Fibroblast of the aortic adventitia (primary cell): ENCODE measurements around the gene NR1H4. TPM values are rescaled to one million over a fixed set of nuclear protein-coding genes. Genes with fewer than 3 reads are reported as not detected.

Experiments
- DNase-seq: peaks from one replicate; pipeline ENCODE4 v3.0.0-alpha.2; 2010; ENCODE audit warnings: low read depth
- H3K4me3 ChIP-seq: 2 replicates; pipeline ENCODE4 v1.5.1; 2011; ENCODE audit warnings: low read depth, mild to moderate bottlenecking, control low read depth, low read length, moderate library complexity
- CTCF ChIP-seq: IDR thresholded peaks from 2 replicates; pipeline ENCODE4 v1.5.1; 2011; ENCODE audit warnings: mild to moderate bottlenecking, low read length, control low read depth, inconsistent platforms; ENCODE audit not compliant: insufficient read depth
- total RNA-seq: library from RNA; depleted of rRNA; stranded (reverse); fragments of >200 nt; gene quantifications from 2 replicates; pipeline ENCODE4 v1.2.3, GENCODE V29; 2012; ENCODE audit warnings: low replicate concordance

The NR1H4 gene
- total RNA-seq, 1 donor = not detected

DNA sequence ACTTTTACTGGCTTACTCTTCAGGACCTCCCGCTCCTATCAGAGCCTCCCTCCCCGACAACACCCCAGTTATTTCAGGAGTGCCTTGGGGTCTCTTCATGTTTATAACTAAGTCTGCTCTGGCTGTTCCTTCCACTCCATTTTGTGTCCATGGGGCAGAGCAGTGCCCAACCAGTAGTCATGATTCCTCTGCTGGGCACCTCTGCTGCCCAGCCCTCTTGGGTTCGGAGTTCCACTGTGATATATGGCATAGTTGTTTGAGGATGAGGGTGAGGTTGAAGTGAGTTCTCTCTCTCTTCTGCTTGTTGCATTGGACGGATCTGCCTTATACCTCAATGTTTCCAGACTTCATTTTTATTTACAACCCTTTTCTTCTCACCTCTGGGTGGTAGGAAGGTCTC lies 17.4 kb downstream of the NR1H4 start:
- no peak for DNase-seq
- TF ChIP-seq CTCF = no peak
- no peak overlapping the region for H3K4me3 ChIP-seq

DNA sequence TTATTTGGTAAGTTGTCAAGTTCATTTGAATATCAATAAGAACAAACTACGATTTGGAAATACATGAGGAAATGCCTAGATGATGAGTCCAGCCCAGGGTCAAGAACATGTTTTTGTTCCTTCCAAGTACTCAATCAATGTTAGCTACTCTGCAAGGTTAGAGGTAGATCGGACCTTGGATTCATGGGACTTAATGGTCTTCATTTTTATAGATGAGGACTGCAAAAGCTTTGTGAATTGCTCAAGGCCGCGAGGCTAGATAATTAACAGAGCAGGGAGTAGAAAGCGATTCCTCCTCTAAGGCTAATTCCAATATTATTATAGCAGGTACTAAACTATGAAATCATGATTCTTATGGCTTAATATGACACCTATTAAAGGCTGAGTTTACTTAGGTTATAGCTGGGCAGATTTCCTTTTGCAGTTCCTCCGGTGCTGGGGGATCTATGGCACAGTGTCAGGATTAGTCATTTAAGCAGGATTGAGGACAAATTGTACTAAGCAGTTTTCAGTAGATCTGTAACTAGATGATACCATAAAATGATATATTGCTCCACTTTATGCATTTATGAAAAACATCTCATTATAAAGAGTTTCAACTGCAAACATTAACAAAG lies 19.8 kb downstream of the NR1H4 start:
- no peak for TF ChIP-seq CTCF
- no peak overlapping the region for H3K4me3 ChIP-seq
- DNase-seq = no peak

DNA sequence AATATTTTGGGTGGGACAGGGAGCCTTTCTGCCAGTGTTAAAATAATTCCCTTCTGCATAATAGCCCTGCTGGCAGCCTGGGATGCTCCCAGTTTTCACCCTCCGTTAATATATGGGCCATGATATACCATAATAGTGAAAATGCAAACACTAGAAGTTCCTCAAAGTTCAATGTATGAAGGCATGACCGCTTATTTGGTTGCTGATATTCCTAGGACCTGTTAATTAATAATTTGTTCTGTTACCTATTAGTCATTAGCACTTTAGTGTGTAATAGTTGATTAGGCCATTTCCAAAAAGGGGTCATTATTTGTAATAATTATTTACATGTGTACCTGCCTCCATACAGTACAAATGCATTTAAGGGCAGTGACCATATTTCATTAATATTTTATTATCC lies 20.4 kb downstream of the NR1H4 start:
- TF ChIP-seq CTCF = no peak
- no peak for DNase-seq
- H3K4me3 ChIP-seq = no peak overlapping the region

DNA sequence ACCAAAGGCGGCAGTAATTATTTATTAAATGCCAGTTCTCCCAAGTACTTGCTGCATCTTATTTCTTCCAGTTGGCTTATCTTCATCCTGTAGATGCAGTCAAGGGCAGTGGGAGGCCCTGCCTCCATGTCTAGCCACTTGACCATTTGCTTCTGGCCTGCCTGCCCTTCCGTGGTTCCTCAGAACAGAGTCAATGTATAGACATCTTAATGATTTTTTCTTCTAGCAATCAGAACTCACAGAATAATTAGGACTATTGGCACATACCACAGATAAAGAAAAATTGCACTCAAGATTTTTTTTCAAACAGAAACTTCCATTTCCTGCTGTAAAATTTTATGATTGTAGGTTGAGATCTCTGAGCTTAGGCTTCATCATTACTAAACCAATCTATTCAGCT lies 20.9 kb downstream of the NR1H4 start:
- no peak for TF ChIP-seq CTCF
- H3K4me3 ChIP-seq = no peak overlapping the region
- DNase-seq = no peak

DNA sequence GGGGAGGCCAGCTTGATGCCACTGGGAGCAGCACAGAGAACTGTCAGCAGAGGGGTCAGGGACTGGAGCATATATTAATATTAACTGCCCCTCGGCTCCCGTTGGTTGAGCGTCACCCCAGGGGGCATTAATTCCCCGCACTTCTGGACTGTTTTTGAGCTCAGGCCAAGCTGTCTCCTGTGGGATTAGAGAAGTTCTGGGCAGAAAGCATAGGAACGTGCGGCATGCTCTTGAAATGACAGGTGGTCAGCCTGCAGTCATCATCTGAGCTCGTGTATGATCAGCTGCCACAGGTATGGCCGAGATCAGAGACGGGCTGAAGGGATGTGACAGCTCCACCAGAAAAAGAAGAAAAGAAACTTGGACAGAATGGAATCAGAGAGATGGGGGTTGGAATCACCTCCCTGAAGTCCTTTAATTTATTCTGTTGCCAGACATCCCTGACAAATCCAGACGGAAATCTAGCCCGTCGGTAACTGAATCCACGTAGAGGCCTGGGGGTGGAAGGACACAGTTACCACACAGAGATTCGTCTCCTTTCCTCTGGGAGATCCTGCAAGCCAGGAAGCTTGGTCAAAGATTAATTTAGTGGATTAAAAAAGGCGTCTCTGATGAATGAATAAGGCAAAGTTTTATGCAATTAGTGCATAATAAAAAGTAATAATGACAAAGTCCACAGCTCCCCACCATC lies 23.6 kb downstream of the NR1H4 start:
- H3K4me3 ChIP-seq = no peak overlapping the region
- no peak for TF ChIP-seq CTCF
- DNase-seq = no peak

- no peak overlapping the region for H3K4me3 ChIP-seq
- no peak for DNase-seq
- TF ChIP-seq CTCF = no peak
Observed at GRCh38 chr12:100498141-100498540, 24.5 kb downstream of the NR1H4 start.
